Mammary epithelial cell (primary cell): ENCODE measurements around the gene ME3.

ENCODE experiments used
- EZH2 ChIP-seq: IDR thresholded peaks from 2 replicates; pipeline ENCODE4 v1.6.1; 2012; ENCODE audit warnings: low read length, inconsistent platforms, borderline replicate concordance
- TF ChIP-seq, protein P1 (sequence below), 2 donors: IDR thresholded peaks in 1 of 2; conservative IDR thresholded peaks in 1 of 2; 2 replicates each; pipeline ENCODE4 v1.5.1; 2011 to 2012; ENCODE audit warnings: inconsistent platforms in 2 of 2, low read length in 2 of 2, mild to moderate bottlenecking in 2 of 2, control low read depth in 1 of 2, low read depth in 1 of 2; ENCODE audit not compliant: insufficient read depth in 1 of 2; ENCODE audit errors: extremely low read depth in 1 of 2

DNA sequence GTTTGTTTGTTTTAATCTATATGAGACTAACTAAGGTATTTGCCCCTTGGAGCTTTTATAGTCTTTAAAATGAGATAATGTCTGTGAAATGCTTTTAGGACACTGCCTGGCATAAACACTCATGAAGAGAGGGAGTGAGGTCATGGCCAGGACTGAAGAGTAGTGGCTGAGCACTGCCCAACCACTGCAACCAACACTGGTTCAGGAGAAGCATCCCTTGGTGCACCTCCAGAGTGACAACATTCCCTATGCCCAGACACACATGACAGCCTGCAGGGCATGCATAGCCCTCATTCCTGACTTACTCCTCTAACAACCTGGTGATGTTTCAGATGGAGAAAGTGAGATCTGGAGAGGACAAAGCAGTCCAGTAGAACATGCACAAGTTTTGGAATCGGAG lies 36.1 kb downstream of the ME3 start:
- TF ChIP-seq, protein P1, sequence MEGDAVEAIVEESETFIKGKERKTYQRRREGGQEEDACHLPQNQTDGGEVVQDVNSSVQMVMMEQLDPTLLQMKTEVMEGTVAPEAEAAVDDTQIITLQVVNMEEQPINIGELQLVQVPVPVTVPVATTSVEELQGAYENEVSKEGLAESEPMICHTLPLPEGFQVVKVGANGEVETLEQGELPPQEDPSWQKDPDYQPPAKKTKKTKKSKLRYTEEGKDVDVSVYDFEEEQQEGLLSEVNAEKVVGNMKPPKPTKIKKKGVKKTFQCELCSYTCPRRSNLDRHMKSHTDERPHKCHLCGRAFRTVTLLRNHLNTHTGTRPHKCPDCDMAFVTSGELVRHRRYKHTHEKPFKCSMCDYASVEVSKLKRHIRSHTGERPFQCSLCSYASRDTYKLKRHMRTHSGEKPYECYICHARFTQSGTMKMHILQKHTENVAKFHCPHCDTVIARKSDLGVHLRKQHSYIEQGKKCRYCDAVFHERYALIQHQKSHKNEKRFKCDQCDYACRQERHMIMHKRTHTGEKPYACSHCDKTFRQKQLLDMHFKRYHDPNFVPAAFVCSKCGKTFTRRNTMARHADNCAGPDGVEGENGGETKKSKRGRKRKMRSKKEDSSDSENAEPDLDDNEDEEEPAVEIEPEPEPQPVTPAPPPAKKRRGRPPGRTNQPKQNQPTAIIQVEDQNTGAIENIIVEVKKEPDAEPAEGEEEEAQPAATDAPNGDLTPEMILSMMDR (conservative IDR thresholded peaks at IDR 0.05 in 1 of 2, IDR thresholded peaks at IDR 0.05 in 1 of 2; ENCODE audit: extremely low read depth in 1 of 2, insufficient read depth in 1 of 2, low read depth in 1 of 2, low read length in 2 of 2), result no peak
- TF ChIP-seq EZH2, result no peak
